VCaP (cell line): Measurements from ENCODE around the gene SF3A1.

Source experiments
- H3K27ac ChIP-seq: fragments of 450-650 bp; 2 replicates; pipeline ENCODE4 v1.5.1; 2017
- CTCF ChIP-seq: fragments of 450-650 bp; conservative IDR thresholded peaks from 2 replicates; pipeline ENCODE4 v1.5.1; 2017; ENCODE audit warnings: mild to moderate bottlenecking, moderate library complexity

Gene SF3A1

GRCh38 chr22:30315962-30316576 is 40.6 kb downstream of the SF3A1 start:
- no peak for TF ChIP-seq CTCF
- no peak overlapping the region for H3K27ac ChIP-seq

- peak overlapping the region; percentile 42; the same call in 1 of the 2 replicates for H3K27ac ChIP-seq
- no peak for TF ChIP-seq CTCF
Observed at GRCh38 chr22:30314915-30315314, 41.8 kb downstream of the SF3A1 start.

DNA sequence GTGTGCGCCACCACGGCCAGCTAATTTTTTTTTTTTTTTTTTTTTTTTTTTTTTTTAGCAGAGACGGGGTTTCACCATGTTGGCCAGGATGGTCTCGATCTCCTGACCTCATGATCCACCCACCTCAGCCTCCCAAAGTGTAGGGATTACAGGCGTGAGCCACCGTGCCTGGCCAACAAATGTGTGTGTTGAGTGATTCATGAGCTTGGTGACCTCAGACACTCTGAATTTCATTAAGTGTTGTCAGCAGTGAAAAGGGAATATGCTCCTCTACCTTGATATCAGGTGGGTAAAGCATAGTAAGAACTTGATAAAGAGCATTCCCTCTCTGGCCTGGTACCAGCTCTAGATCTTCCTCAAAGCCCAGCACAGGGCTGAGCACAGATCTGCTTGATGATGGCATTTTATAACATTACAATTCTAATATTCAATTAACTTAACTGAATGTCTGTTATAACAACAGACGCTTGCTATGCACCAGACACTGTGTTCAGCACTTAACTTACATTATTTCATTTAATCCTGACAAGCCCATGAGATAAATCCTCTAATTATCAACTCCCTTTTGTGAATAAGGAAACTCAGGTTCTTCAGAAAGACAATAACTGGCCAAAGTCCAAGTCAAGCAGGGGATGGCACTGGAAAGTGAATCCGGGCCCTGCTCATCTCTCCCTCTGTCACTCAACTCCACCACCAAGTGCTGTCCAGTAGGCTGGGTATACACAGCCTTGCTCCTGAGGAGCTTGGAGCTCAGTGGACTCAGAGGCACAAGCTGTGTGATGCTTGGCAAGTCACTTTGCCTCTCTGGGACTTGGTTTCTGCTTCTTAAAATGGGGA is 42.9 kb downstream of the SF3A1 start:
- no peak for TF ChIP-seq CTCF
- peak overlapping the region; percentile 42 for H3K27ac ChIP-seq

GRCh38 chr22:30312053-30312452 is 44.6 kb downstream of the SF3A1 start:
- no peak for TF ChIP-seq CTCF
- H3K27ac ChIP-seq: peak overlapping the region; percentile 85

GRCh38 chr22:30310881-30311771 is 45.6 kb downstream of the SF3A1 start:
- no peak for TF ChIP-seq CTCF
- H3K27ac ChIP-seq: peak overlapping the region; percentile 85

GRCh38 chr22:30309951-30310741 is 46.5 kb downstream of the SF3A1 start:
- peak overlapping the region; percentile 85 for H3K27ac ChIP-seq
- no peak for TF ChIP-seq CTCF
